Measurements from ENCODE around the gene NGEF. TPM values are rescaled to one million over a fixed set of nuclear protein-coding genes. Genes with fewer than 3 reads are reported as not detected.

The NGEF gene
- total and polyA plus RNA-seq, 9 of the 15 experiments (the other 6 are each of a cell fraction or from before 2014, with no cell fraction given), result 0.07 to 0.17 (median 0.09) TPM; not detected in 6

DNA sequence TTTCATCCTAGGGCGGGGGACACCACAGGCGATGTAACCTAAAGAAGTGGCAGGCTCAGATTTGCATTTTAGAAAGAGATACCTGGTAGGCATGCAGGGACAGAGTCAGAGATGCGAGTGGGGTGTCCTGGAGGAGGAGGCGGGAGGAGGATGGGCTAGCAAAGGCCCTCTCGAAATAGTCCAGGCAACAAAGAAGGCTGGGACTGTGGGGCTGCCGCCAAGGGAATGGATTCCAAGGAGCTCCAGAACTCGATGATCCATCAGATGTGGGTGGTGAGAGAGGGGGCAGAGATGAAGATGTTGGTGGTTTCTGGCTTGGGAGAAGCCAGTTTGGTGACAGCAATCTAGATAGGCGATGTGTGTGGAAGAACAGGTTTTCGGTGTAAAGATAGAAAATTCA, 34.6 kb upstream of the NGEF start:
- no peak overlapping the region for H3K4me2 ChIP-seq (ENCODE audit: insufficient read depth, low read length)
- FAIRE-seq (no peak), ATAC-seq (no peak), DNase-seq (ENCODE audit: extremely low read depth in 1 of 4, low spot score in 3 of 4) (no peak)
- POLR2A ChIA-PET, result no interaction called here
- H3K27ac ChIP-seq (ENCODE audit: extremely low read depth, low read depth, low read length), result no peak overlapping the region
- TF ChIP-seq, protein P1, sequence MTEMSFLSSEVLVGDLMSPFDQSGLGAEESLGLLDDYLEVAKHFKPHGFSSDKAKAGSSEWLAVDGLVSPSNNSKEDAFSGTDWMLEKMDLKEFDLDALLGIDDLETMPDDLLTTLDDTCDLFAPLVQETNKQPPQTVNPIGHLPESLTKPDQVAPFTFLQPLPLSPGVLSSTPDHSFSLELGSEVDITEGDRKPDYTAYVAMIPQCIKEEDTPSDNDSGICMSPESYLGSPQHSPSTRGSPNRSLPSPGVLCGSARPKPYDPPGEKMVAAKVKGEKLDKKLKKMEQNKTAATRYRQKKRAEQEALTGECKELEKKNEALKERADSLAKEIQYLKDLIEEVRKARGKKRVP (CRISPR knock-in tag; IDR thresholded peaks at IDR 0.05), result no peak
- TF ChIP-seq MYBL2 (IDR thresholded peaks at IDR 0.05; ENCODE audit: low read depth) (no peak), MYBL2 (CRISPR knock-in tag; IDR thresholded peaks at IDR 0.05; ENCODE audit: borderline replicate concordance) (no peak), U2AF2 (optimal IDR thresholded peaks at IDR 0.05; ENCODE audit: low read depth, low read length) (no peak), TFAM (CRISPR knock-in tag; conservative IDR thresholded peaks at IDR 0.05) (no peak), MCM2 (IDR thresholded peaks at IDR 0.05; ENCODE audit: low read depth) (no peak), GABPA (tag; conservative IDR thresholded peaks at IDR 0.05; ENCODE audit: low read depth) (no peak), YBX1 (IDR thresholded peaks at IDR 0.05) (no peak), HDAC3 (IDR thresholded peaks at IDR 0.05; ENCODE audit: borderline replicate concordance, partially characterized antibody) (no peak), ZNF77 (CRISPR knock-in tag; IDR thresholded peaks at IDR 0.05) (no peak), PCBP1 (IDR thresholded peaks at IDR 0.05; ENCODE audit: low read depth, low read length, poor library complexity, severe bottlenecking) (no peak), ZNF316 (IDR thresholded peaks at IDR 0.05) (no peak), BACH1 (tag; IDR thresholded peaks at IDR 0.05) (no peak), ZC3H11A (IDR thresholded peaks at IDR 0.05; ENCODE audit: low read depth, low read length) (no peak), ZFX (CRISPR knock-in tag; IDR thresholded peaks at IDR 0.05) (no peak), NFRKB (IDR thresholded peaks at IDR 0.05; ENCODE audit: low read depth) (no peak)
- TF ChIP-seq, protein P2, sequence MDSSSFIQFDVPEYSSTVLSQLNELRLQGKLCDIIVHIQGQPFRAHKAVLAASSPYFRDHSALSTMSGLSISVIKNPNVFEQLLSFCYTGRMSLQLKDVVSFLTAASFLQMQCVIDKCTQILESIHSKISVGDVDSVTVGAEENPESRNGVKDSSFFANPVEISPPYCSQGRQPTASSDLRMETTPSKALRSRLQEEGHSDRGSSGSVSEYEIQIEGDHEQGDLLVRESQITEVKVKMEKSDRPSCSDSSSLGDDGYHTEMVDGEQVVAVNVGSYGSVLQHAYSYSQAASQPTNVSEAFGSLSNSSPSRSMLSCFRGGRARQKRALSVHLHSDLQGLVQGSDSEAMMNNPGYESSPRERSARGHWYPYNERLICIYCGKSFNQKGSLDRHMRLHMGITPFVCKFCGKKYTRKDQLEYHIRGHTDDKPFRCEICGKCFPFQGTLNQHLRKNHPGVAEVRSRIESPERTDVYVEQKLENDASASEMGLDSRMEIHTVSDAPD (CRISPR knock-in tag; IDR thresholded peaks at IDR 0.05), result no peak
- TF ChIP-seq, protein P3, sequence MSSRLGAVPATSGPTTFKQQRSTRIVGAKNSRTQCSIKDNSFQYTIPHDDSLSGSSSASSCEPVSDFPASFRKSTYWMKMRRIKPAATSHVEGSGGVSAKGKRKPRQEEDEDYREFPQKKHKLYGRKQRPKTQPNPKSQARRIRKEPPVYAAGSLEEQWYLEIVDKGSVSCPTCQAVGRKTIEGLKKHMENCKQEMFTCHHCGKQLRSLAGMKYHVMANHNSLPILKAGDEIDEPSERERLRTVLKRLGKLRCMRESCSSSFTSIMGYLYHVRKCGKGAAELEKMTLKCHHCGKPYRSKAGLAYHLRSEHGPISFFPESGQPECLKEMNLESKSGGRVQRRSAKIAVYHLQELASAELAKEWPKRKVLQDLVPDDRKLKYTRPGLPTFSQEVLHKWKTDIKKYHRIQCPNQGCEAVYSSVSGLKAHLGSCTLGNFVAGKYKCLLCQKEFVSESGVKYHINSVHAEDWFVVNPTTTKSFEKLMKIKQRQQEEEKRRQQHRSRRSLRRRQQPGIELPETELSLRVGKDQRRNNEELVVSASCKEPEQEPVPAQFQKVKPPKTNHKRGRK (tag; IDR thresholded peaks at IDR 0.05), result no peak
- H2AFZ ChIP-seq (ENCODE audit: low read depth, low read length), result no peak overlapping the region
- no peaks in the 10 kb centered on the region for H4K20me1 ChIP-seq (replicated peaks; ENCODE audit: control insufficient read depth, insufficient read depth, low read length)
- no peaks in the 10 kb centered on the region for H3K9me1 ChIP-seq (ENCODE audit: control insufficient read depth, insufficient read depth, low read length)
- H3K9ac ChIP-seq (ENCODE audit: insufficient read depth in 1 of 2, low read depth in 2 of 2, low read length in 2 of 2), result no peak overlapping the region
- peaks cover 0 to 35% of the 10 kb centered on the region in 2 experiments; a peak in 3 of 5 replicates for H3K27me3 ChIP-seq (ENCODE audit: control insufficient read depth in 2 of 2, insufficient read depth in 2 of 2, low read length in 2 of 2)
- peaks cover 0 to 5% of the 10 kb centered on the region in 2 experiments; a peak in 2 of 5 replicates for H3K4me1 ChIP-seq (replicated peaks in 1 of 2; ENCODE audit: control insufficient read depth in 2 of 2, insufficient read depth in 2 of 2, low read length in 2 of 2)
- CTCF ChIA-PET (ENCODE audit: low intra/inter-chr PET ratio), result no interaction called here
- in situ Hi-C loops (cut with MboI), result no loop called here
- WGBS (ENCODE audit: insufficient coverage, low coverage, missing lambda C conversion rate), result 3% methylated on average over 9 of the region's 9 CpGs
- no peaks in the 10 kb centered on the region for H3K36me3 ChIP-seq (ENCODE audit: control insufficient read depth, insufficient read depth, low read length)
- intact Hi-C loops (cut with micrococcal nuclease), result loop anchor here (10.0 kb wide), 1 partner anchor 207 kb away; the partner anchor contains the start of gene ATG16L1
- no peak overlapping the region for H3K4me3 ChIP-seq
- H3K9me3 ChIP-seq (replicated peaks; ENCODE audit: control insufficient read depth, insufficient read depth, low read depth, low read length), result no peaks in the 10 kb centered on the region
- no peaks in the 10 kb centered on the region for H3K79me2 ChIP-seq (ENCODE audit: control insufficient read depth, insufficient read depth, low read length)
- BruUV-seq (replicated peaks), result no TSS peak

Measured in K562 (cell line).